ENCODE results near the gene RNF224.
A peak's percentile ranks its signal among the peaks of the same experiment; 100 is the strongest.

RNF224 gene

DNA sequence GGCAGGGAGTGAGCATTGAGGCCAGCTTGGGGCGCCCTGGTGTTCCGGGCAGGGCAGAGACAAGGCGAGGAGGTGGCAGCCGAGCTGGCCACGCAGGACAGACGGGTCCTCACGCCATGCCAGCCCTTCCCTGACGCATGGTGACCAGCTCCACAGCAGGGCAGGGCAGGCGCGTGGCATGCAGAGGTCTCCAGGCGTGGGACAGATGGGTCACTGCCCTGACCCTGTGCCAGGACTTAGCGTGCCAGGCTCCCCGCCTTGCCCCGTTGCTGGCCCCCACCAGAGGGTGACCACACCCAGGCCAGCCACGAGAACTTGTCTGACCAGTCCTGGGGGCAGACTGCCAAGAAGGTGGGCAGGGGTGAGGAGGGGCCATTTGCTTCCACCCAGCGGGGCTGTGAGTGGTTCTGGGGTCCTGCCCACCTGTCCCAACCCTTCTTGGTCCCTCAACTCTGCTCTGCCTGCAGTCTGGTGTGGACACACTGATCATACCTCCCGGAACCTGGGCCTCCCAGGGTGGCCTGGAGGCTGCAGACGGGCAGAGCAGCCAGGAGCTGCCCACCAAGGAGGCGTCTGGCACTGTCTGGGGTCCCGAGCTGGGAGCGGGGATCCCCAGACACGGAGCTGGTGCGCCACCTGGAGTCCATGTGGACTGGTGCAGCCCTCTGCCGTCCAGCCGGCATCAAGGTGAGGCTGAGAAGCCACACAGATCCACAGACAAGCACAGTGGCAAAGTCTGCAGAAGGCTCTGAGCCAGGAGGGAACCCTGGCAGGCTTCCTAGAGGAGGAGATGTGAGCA, at the start of gene RNF224:
RNF224 (plus strand) TSS at position 449 of the 799 bp plus-strand sequence. CDS start 834 bp downstream, outside the sequence.
- DNase-seq: peak; percentile 87

DNA sequence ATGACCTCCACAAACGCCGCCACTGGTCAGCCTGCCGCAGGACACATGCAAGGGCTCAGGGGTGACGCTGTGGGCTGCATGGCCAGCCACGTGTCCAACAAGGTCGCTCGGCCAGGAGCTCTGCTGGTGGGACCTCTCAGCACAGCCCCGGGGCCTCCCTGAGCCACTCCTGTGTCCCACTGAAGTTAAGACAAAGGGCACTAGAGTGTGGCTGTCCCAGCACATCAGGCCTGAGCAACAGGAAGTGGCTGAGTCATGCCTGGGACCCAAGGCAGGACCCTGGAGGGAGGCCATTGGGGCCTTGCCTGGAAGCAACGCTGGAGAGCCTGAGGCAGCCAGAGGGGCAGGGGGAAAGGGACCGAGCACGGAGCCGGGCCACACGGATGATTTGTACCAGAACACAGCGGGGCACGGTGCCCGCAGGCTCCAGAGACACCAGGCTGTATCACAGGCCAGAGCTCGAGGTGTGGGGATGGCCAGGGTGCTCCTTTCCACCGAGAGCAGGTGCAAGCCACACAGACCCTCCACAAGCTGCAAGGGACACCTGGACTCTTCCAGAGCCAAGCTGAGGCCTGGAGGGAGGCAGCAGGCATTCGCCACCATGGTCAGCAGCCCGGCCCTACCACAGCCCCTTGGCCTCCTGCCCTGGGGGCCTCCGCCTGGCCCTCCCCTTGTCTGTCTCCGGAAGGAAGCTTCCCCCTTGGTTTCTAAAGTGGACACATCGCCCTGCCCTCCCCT, 48.9 kb upstream of the RNF224 start:
- no peak for DNase-seq

DNA sequence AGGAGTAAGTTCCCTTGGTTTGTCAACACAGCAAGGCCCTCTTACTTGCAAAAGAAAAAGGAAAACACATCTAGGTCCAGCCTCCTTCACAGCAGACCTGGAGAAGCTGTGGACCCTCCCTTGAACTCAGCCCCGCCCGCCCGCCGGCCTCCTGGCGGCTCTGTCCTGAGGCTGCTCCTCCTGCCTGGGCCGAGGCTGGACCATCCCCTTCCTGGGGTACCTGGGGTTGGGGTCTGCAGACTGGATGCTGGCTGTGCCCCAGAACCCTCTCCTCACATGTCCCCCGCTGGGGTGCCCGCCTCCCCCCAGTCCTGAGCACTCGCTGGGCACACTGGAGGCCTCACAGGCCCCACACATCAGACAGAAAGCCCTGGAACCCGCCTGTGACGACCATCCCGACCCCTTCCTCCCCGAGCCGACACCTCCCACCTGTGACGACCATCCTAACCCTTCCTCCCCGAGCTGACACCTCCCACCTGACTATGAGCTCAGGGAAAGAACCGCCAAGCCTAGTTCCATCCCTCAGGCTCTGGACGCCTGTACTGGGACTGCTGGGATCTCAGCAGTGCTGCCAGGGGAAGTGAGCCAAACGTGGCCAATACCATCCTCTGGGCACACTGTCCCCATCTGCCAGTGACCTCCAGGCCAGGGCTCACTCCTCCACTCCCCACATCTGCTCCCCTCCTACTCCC, 48.2 kb upstream of the RNF224 start:
- no peak for DNase-seq

GRCh38 chr9:137179761-137180160, 47.5 kb upstream of the RNF224 start:
- no peak for DNase-seq

DNA sequence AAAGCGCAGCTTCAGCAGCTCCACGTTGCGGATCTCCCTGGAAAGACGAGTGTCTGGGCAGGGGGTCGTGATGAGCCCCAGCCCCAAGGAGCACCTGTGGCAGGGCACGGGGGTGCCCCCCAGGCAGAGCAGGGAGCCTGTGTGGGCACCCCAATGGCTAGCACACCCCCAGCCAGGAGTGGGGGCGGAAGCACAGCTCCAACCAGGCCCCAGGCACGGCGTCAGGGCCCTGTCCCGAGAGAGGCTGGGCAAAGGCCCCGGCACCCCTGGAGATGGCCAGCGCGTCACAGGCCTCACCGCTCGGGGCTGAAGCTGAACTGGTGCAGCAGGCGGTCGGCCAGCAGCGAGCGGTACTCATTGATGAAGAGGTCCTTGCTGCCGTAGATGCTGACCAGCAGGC, 46.8 kb upstream of the RNF224 start:
- DNase-seq: no peak

GRCh38 chr9:137181680-137182079, 45.6 kb upstream of the RNF224 start:
- no peak for DNase-seq

DNA sequence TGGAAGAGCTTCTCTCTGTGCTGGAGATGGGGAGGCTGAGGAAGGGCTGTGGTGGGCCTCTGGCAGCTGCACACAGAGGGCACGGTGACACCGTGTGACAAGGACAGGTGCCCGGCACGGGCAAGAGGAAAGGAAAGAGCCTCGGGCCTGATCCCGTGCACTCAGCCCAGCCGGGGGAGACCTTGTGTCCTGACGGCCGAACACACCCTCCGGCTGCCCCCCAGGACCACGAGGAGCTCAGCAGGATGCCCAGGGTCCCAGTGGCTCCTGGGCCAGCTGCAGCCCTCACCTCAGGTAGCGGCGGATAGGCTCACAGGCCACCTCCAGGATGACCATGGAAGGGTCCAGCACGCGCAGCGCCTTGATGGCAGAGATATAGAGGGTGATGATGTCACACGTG, 44.5 kb upstream of the RNF224 start:
- no peak for DNase-seq

- DNase-seq: no peak
Observed at GRCh38 chr9:137183980-137184595, 43.2 kb upstream of the RNF224 start.

GRCh38 chr9:137184881-137185660, 42.2 kb upstream of the RNF224 start:
- no peak for DNase-seq

- DNase-seq: no peak
Observed at GRCh38 chr9:137185921-137186320, 41.4 kb upstream of the RNF224 start.

- no peak for DNase-seq
Observed at GRCh38 chr9:137186385-137186784, 40.9 kb upstream of the RNF224 start.

DNA sequence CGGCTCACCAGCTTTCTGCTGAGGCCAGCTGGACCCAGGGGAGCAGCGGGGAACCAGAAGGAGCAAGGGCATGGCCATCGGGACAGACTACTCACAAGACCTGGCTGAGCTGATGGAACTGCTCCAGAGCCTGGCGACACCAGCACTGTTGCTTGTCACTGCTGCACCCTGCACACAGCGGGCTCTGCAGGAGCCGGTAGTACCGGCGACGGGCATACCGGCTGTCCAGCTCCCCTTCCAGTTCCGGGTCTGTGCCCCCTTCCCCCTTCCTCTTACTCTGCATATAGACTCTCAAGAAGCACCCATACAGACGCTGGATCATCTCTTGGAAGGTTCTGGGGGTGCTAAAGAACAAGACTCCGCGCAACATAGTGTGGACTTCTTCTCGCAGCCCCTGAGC, 39.9 kb upstream of the RNF224 start:
- no peak for DNase-seq

DNA sequence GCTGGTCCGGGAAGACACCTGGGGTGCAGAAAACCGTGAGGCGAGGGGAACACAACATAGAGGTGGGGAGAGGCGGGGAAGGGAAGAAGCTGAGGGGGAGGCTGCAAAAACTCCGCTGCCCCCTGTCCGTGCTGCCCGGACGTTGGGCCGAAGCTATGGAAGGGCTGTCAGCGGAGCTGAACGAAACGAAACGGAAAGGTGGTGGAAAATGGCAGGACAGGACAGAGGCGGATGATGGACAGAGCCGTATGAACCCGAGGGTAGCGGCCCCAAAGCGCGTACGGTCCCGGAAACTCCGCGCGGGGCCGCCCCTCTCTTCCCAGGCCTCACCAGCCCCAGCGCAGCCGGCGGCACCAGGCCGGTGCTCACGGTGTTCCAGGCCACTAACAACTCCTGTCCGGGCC, 39.2 kb upstream of the RNF224 start:
- no peak for DNase-seq

DNA sequence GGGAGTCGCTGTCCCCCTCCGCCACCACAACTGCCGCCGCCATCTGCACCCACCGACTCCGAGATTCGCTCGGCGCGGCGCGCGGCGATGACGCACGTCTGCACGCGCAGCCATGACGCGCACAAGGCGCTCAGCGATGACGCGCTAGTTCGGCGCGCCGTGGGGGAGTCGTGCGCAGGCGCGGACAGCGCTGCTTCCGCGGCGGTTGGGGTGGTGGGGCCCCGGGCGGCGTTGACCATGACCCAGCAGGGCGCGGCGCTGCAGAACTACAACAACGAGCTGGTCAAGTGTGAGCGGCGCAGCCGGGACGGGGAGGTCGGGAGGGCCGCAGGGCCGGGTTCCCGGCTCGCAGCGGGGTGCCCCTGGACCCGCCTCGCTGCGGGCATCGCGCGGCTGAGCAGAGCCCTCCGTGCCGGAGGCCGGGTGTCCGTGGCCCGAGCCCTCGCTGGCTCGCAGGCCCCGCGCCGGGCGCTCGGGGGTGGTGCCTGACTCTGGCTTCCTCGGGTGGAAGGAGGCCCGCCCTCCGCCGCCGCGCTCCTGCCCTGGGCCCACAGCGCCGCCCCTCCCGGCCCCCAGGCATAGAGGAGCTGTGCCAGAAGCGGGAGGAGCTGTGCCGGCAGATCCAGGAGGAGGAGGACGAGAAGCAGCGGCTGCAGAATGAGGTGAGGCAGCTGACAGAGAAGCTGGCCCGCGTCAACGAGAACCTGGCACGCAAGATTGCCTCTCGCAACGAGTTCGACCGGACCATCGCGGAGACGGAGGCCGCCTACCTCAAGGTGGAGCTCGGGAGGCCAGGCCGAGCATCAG, 38.6 kb upstream of the RNF224 start, which contains the start of the genes ANAPC2 and SSNA1:
ANAPC2 (minus strand) TSS at position 71 of the 807 bp plus-strand sequence; CDS start at position 43, 28 bp downstream.
SSNA1 (plus strand) TSS at position 187 of the 807 bp plus-strand sequence; CDS start at position 238, 51 bp downstream.
- DNase-seq: peak; percentile 94

DNA sequence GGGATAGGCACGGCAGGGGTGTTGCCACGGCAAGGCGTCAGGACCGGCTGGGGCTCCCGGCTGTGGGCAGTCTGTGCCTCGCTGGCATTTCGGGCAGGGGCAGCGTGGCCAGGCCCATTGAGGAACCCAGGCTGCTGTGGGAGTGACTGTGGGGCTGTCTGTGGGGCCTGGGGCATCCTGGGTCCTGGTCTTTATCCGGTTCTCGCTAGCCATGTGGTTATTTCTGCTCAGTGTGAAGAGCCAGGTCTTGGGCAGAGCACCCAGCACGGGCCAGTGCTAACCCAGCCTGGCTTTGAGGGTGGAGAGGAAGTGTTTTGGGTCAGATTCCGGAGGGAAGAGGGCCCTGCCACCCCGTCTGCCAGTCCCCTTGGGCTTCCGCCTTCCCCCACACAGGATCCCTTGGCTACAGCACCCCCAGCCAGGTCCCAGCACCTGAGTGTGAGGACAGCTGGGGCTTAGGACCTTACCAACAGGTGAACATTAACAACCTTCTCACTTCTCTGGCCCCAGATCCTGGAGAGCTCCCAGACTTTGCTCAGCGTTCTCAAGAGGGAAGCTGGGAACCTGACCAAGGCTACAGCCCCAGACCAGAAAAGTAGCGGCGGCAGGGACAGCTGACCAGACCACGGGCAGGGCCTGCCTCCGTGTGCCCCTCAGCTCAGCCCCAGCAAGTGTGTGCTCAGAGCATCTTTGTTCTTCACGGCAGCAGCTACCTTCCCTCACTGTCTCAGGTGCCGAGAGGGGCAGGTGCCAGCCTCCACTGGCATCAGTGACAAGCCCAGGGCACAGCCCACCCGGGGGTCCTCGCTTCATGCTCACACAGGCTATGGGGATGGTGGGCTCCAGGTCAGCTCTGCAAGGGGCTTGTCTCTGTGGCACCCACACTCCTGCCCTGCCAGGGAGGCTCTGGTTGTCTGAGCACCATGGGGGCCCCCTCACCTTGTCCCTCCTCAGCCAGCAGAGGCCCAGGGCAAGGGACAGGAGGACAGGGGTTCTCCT, 37.7 kb upstream of the RNF224 start:
- no peak for DNase-seq

DNA sequence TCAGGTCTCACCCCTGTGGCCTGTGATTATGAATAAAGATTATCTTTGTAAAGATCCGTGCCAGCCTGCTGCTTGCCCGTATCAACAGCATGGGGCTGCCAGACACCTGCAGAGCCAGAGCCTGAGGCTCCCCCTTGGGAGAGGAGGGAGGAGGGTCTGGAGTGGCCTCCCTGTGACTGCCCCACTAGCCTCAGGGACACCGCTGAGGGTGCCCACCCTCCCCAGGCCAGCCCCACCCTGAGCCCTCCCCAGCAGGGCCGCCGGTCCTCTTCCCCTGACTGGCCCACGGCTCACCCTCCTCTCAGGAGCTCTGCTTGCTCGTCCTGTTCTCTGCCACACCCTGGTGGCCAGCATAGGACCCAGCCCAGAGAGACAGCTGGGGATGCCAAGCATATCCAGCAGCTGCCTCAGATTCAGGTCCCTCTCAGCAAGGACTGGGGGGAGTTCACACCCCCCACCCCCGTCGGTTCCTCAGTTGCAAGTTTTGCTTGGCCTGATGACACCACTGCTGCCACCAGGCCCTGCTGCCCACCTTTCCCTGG, 36.9 kb upstream of the RNF224 start:
- DNase-seq: no peak

GRCh38 chr9:137191245-137191644, 36.1 kb upstream of the RNF224 start:
- DNase-seq: no peak

GRCh38 chr9:137191691-137192447, 35.4 kb upstream of the RNF224 start:
- no peak for DNase-seq

DNA sequence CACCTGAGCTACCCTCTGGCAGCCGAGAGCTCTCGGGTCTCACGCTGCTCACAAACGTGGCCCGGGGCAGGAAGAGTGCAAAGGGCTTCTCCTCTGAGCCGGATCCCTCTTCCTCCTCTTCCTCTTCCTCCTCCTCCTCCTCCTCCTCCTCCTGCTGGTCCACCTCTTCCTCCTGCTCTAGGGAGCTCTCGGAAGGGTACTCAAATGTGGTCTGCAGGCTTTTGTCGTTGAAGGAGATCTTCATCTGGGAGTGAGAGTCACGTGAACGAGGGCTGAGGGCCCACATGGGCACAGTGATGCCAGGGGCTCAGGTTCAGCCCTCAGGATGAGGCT, 34.9 kb upstream of the RNF224 start:
- no peak for DNase-seq

All from CD4-positive, alpha-beta T cell treated with Interleukin-17A for 4 hours (primary cell).